ENCODE measurements around the gene ADAM10. TPM values are rescaled to one million over a fixed set of nuclear protein-coding genes. Genes with fewer than 3 reads are reported as not detected.
"Not testable (repeated sequence)": the region's sequence is repeated elsewhere in the genome, so short reads cannot be mapped to it uniquely, and the experiment has no call there.

ADAM10 gene
- polyA plus RNA-seq, 1 donor (not counting 4 experiments of a cell fraction or from before 2014, with no cell fraction given), result 198 TPM

DNA sequence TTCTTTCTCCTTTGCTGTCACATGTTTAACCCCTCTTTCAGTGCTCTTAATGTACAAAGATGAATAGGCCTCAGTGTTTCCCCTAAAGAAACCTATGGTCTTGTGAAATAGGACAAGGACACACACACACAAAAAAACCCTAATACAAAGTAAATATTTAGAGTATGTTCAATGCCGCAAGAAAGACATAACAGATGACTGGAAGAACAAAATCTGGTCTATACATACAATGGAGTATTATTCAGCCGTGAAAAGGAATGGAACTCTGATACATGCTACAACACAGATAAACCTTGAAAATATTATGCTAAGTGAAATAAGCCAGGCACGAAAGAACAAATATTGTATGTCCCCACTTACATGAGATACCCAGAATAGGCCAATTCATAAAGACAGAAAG lies 123.1 kb downstream of the ADAM10 start:
- Histone ChIP-seq H3K4me1 (ENCODE audit: control insufficient read depth, extremely low read depth, insufficient read depth, low read length) (peaks cover 5% of the 10 kb centered on the region), H3K27me3 (ENCODE audit: control insufficient read depth, extremely low read depth, insufficient read depth, low read length) (no peaks in the 10 kb centered on the region), H3K9ac (ENCODE audit: control insufficient read depth, extremely low read depth, insufficient read depth, low read length) (no peak overlapping the region), H4K20me1 (ENCODE audit: control insufficient read depth, extremely low read depth, insufficient read depth, low read length) (no peaks in the 10 kb centered on the region), H2AFZ (ENCODE audit: control insufficient read depth, low read length) (no peak overlapping the region), H3K27ac (ENCODE audit: control insufficient read depth, insufficient read depth, low read length) (no peak overlapping the region), H3K9me1 (ENCODE audit: control insufficient read depth, extremely low read depth, insufficient read depth, low read length) (no peaks in the 10 kb centered on the region), H3K9me3 (ENCODE audit: control insufficient read depth, low read depth, low read length) (no peaks in the 10 kb centered on the region), H3K4me2 (ENCODE audit: control insufficient read depth, extremely low read depth, insufficient read depth, low read depth, low read length) (no peak overlapping the region), H3K36me3 (ENCODE audit: control insufficient read depth in 2 of 2, extremely low read depth in 1 of 2, insufficient read depth in 2 of 2, low read length in 2 of 2) (peaks cover 5 to 9% of the 10 kb centered on the region in 2 experiments), H3K4me3 (ENCODE audit: control insufficient read depth in 2 of 3, extremely low read depth in 1 of 3, insufficient read depth in 2 of 3, low read depth in 1 of 3, low read length in 3 of 3) (no peak overlapping the region), H3K79me2 (ENCODE audit: control insufficient read depth, insufficient read depth, low read length) (peaks cover 2% of the 10 kb centered on the region)
- TF ChIP-seq, protein P1, sequence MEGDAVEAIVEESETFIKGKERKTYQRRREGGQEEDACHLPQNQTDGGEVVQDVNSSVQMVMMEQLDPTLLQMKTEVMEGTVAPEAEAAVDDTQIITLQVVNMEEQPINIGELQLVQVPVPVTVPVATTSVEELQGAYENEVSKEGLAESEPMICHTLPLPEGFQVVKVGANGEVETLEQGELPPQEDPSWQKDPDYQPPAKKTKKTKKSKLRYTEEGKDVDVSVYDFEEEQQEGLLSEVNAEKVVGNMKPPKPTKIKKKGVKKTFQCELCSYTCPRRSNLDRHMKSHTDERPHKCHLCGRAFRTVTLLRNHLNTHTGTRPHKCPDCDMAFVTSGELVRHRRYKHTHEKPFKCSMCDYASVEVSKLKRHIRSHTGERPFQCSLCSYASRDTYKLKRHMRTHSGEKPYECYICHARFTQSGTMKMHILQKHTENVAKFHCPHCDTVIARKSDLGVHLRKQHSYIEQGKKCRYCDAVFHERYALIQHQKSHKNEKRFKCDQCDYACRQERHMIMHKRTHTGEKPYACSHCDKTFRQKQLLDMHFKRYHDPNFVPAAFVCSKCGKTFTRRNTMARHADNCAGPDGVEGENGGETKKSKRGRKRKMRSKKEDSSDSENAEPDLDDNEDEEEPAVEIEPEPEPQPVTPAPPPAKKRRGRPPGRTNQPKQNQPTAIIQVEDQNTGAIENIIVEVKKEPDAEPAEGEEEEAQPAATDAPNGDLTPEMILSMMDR (optimal IDR thresholded peaks at IDR 0.05 in 1 of 3, IDR thresholded peaks at IDR 0.05 in 1 of 3, conservative IDR thresholded peaks at IDR 0.05 in 1 of 3; ENCODE audit: extremely low read depth in 1 of 3, insufficient read depth in 2 of 3, low read length in 3 of 3), result no peak
- no peak for TF ChIP-seq EZH2 (IDR thresholded peaks at IDR 0.05; ENCODE audit: low read length)
- DNase-seq (ENCODE audit: low read depth, low spot score) (no peak), FAIRE-seq (no peak)
- dilution Hi-C loops (cut with MboI; ENCODE audit: extremely low pct_ligation_motif_present, low sequenced_read_pairs), result no loop called here

DNA sequence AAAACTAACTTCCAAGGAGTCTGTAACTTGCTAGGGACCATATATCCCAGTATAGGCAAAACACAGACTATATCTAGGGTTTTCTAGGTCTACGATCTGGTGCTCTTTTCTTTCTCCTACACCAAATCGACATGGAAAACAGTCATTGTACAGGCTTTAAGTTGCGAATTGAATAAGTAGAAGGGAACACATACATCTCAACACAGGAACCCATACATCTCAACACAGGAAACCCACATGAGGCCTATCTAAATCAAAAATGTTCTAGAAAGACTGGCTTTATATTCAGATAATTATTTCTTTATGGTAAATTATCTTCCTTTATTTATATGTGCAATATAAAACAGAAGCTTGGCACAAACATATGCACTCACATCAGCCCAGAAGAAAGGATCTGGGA lies 126.6 kb downstream of the ADAM10 start:
- no peak for FAIRE-seq
- H3K79me2 ChIP-seq (ENCODE audit: control insufficient read depth, insufficient read depth, low read length), result peaks cover 4% of the 10 kb centered on the region
- H3K4me1 ChIP-seq (ENCODE audit: control insufficient read depth, extremely low read depth, insufficient read depth, low read length), result peaks cover 3% of the 10 kb centered on the region
- no peak overlapping the region for H3K4me2 ChIP-seq (ENCODE audit: control insufficient read depth, extremely low read depth, insufficient read depth, low read depth, low read length)
- no peak for DNase-seq (ENCODE audit: low read depth, low spot score)
- no peaks in the 10 kb centered on the region for H4K20me1 ChIP-seq (ENCODE audit: control insufficient read depth, extremely low read depth, insufficient read depth, low read length)
- peaks cover 5 to 7% of the 10 kb centered on the region in 2 experiments for H3K36me3 ChIP-seq (ENCODE audit: control insufficient read depth in 2 of 2, extremely low read depth in 1 of 2, insufficient read depth in 2 of 2, low read length in 2 of 2)
- dilution Hi-C loops (cut with MboI; ENCODE audit: extremely low pct_ligation_motif_present, low sequenced_read_pairs), result no loop called here
- no peak overlapping the region for H3K27ac ChIP-seq (ENCODE audit: control insufficient read depth, insufficient read depth, low read length)
- no peak overlapping the region for H3K4me3 ChIP-seq (ENCODE audit: control insufficient read depth in 2 of 3, extremely low read depth in 1 of 3, insufficient read depth in 2 of 3, low read depth in 1 of 3, low read length in 3 of 3)
- no peak overlapping the region for H3K9ac ChIP-seq (ENCODE audit: control insufficient read depth, extremely low read depth, insufficient read depth, low read length)
- H3K9me1 ChIP-seq (ENCODE audit: control insufficient read depth, extremely low read depth, insufficient read depth, low read length), result no peaks in the 10 kb centered on the region
- H3K27me3 ChIP-seq (ENCODE audit: control insufficient read depth, extremely low read depth, insufficient read depth, low read length), result no peaks in the 10 kb centered on the region
- no peak overlapping the region for H2AFZ ChIP-seq (ENCODE audit: control insufficient read depth, low read length)
- TF ChIP-seq, protein P1 (optimal IDR thresholded peaks at IDR 0.05 in 1 of 3, IDR thresholded peaks at IDR 0.05 in 1 of 3, conservative IDR thresholded peaks at IDR 0.05 in 1 of 3; ENCODE audit: extremely low read depth in 1 of 3, insufficient read depth in 2 of 3, low read length in 3 of 3), result no peak
- TF ChIP-seq EZH2 (IDR thresholded peaks at IDR 0.05; ENCODE audit: low read length), result no peak
- no peaks in the 10 kb centered on the region for H3K9me3 ChIP-seq (ENCODE audit: control insufficient read depth, low read depth, low read length)

DNA sequence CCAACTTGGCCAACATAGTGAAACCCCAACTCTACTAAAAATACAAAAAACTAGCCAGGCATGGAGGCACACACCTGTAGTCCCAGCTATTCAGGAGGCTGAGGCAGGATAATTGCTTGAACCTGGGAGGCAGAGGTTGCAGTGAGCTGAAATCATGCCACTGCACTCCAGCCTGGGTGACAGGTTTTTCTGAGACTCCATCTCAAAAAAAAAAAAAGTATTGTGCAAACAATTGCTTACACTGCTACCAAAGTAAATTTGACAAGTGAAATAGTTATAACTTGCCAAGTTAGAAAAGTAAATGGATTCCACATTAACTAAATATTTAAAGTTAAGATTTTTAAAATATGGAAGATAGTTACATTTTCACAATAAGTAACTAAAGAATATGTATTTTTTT lies 129.2 kb downstream of the ADAM10 start:
- H3K9me3 ChIP-seq (ENCODE audit: control insufficient read depth, low read depth, low read length); DNase-seq (ENCODE audit: low read depth, low spot score); H3K27ac ChIP-seq (ENCODE audit: control insufficient read depth, insufficient read depth, low read length); H3K4me2 ChIP-seq (ENCODE audit: control insufficient read depth, extremely low read depth, insufficient read depth, low read depth, low read length); dilution Hi-C loops (cut with MboI; ENCODE audit: extremely low pct_ligation_motif_present, low sequenced_read_pairs); H3K9ac ChIP-seq (ENCODE audit: control insufficient read depth, extremely low read depth, insufficient read depth, low read length); H3K4me3 ChIP-seq (ENCODE audit: control insufficient read depth in 2 of 3, extremely low read depth in 1 of 3, insufficient read depth in 2 of 3, low read depth in 1 of 3, low read length in 3 of 3); H2AFZ ChIP-seq (ENCODE audit: control insufficient read depth, low read length); H3K9me1 ChIP-seq (ENCODE audit: control insufficient read depth, extremely low read depth, insufficient read depth, low read length); H3K27me3 ChIP-seq (ENCODE audit: control insufficient read depth, extremely low read depth, insufficient read depth, low read length); H3K4me1 ChIP-seq (ENCODE audit: control insufficient read depth, extremely low read depth, insufficient read depth, low read length); H3K36me3 ChIP-seq (ENCODE audit: control insufficient read depth in 2 of 2, extremely low read depth in 1 of 2, insufficient read depth in 2 of 2, low read length in 2 of 2); FAIRE-seq; H4K20me1 ChIP-seq (ENCODE audit: control insufficient read depth, extremely low read depth, insufficient read depth, low read length): not testable (repeated sequence)
- H3K79me2 ChIP-seq (ENCODE audit: control insufficient read depth, insufficient read depth, low read length), result peaks cover 10% of the 10 kb centered on the region
